Glutamatergic neuron (in vitro differentiated cells): ENCODE data around the gene RXFP1. TPM values are rescaled to one million over a fixed set of nuclear protein-coding genes. Genes with fewer than 3 reads are reported as not detected.

ENCODE experiments used
- DNase-seq: peaks from one replicate; pipeline ENCODE4 v3.0.0; 2022
- H3K27ac Mint-ChIP-seq: one replicate; pipeline ENCODE4 v1.8.0; 2020; ENCODE audit warnings: mild to moderate bottlenecking, mixed read lengths, inconsistent platforms; ENCODE audit not compliant: unreplicated experiment
- H3K27me3 Mint-ChIP-seq: one replicate; pipeline ENCODE4 v1.8.0; 2020; ENCODE audit warnings: mild to moderate bottlenecking, moderate library complexity, mixed read lengths, inconsistent platforms; ENCODE audit not compliant: unreplicated experiment
- H3K36me3 Mint-ChIP-seq: one replicate; pipeline ENCODE4 v1.8.0; 2020; ENCODE audit warnings: mild to moderate bottlenecking, mixed read lengths, inconsistent platforms; ENCODE audit not compliant: unreplicated experiment
- H3K4me1 Mint-ChIP-seq: one replicate; pipeline ENCODE4 v1.8.0; 2020; ENCODE audit warnings: mild to moderate bottlenecking, low read depth, mixed read lengths, inconsistent platforms; ENCODE audit not compliant: unreplicated experiment
- H3K4me3 Mint-ChIP-seq: one replicate; pipeline ENCODE4 v1.8.0; 2020; ENCODE audit warnings: mild to moderate bottlenecking, mixed read lengths, inconsistent platforms; ENCODE audit not compliant: unreplicated experiment
- H3K9me3 Mint-ChIP-seq: one replicate; pipeline ENCODE4 v1.8.0; 2020; ENCODE audit warnings: mild to moderate bottlenecking, moderate library complexity, mixed read lengths, inconsistent platforms; ENCODE audit not compliant: unreplicated experiment
- total RNA-seq: library from RNA; stranded (reverse); fragmentation: NEBNext Ultra II Directional; extraction: Animal tissue kit (Norgen Biotek cat#: 25700); gene quantifications from one replicate; pipeline ENCODE4 v1.2.1, GENCODE V29; 2021; ENCODE audit not compliant: unreplicated experiment
- TF ChIP-seq, protein P1 (sequence below): fragments of 200-600 bp; sonication (generic); IDR thresholded peaks from one replicate; pipeline ENCODE4 v1.5.0; 2021; ENCODE audit not compliant: partially characterized antibody, unreplicated experiment

The RXFP1 gene
- total RNA-seq, 1 donor from 2014 or later = not detected

- TF ChIP-seq, protein P1, sequence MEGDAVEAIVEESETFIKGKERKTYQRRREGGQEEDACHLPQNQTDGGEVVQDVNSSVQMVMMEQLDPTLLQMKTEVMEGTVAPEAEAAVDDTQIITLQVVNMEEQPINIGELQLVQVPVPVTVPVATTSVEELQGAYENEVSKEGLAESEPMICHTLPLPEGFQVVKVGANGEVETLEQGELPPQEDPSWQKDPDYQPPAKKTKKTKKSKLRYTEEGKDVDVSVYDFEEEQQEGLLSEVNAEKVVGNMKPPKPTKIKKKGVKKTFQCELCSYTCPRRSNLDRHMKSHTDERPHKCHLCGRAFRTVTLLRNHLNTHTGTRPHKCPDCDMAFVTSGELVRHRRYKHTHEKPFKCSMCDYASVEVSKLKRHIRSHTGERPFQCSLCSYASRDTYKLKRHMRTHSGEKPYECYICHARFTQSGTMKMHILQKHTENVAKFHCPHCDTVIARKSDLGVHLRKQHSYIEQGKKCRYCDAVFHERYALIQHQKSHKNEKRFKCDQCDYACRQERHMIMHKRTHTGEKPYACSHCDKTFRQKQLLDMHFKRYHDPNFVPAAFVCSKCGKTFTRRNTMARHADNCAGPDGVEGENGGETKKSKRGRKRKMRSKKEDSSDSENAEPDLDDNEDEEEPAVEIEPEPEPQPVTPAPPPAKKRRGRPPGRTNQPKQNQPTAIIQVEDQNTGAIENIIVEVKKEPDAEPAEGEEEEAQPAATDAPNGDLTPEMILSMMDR = no peak
- no peak overlapping the region for H3K27ac Mint-ChIP-seq
- H3K9me3 Mint-ChIP-seq = peaks cover 2% of the 10 kb centered on the region
- H3K4me1 Mint-ChIP-seq = peaks cover 2% of the 10 kb centered on the region
- DNase-seq = no peak
- H3K36me3 Mint-ChIP-seq = no peaks in the 10 kb centered on the region
- no peak overlapping the region for H3K4me3 Mint-ChIP-seq
- no peaks in the 10 kb centered on the region for H3K27me3 Mint-ChIP-seq
Observed at GRCh38 chr4:158527516-158527915, 5.8 kb downstream of the RXFP1 start.

- Mint-ChIP-seq H3K4me3 (no peak overlapping the region), H3K27ac (no peak overlapping the region), H3K27me3 (no peaks in the 10 kb centered on the region), H3K4me1 (peaks cover 2% of the 10 kb centered on the region), H3K36me3 (no peaks in the 10 kb centered on the region), H3K9me3 (peaks cover 2% of the 10 kb centered on the region)
- DNase-seq = no peak
- TF ChIP-seq, protein P1 = no peak
Observed at GRCh38 chr4:158529505-158529904, 7.8 kb downstream of the RXFP1 start.

DNA sequence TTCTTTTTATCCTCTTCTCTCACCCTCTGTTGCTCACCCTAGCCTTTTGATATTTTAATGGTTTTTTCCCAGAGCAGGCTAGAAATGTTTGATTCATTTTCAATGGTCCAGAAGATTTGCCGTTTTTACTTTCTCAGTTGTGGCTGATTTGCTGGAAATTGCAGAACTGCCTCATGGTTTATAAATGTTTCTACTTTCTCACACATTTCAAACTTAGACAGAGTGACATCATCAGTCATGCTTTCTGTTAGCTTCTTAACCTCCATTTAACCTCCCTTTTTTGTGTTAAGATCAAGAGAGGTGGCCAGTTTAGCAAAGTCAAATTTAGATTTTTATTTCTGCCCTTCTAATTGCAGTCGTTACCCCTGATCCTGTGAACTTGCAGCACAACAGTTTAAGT lies 8.7 kb downstream of the RXFP1 start:
- peaks cover 2% of the 10 kb centered on the region for H3K4me1 Mint-ChIP-seq
- peaks cover 2% of the 10 kb centered on the region for H3K9me3 Mint-ChIP-seq
- H3K27ac Mint-ChIP-seq = no peak overlapping the region
- DNase-seq = no peak
- no peaks in the 10 kb centered on the region for H3K27me3 Mint-ChIP-seq
- H3K36me3 Mint-ChIP-seq = no peaks in the 10 kb centered on the region
- TF ChIP-seq, protein P1 = no peak
- no peak overlapping the region for H3K4me3 Mint-ChIP-seq

DNA sequence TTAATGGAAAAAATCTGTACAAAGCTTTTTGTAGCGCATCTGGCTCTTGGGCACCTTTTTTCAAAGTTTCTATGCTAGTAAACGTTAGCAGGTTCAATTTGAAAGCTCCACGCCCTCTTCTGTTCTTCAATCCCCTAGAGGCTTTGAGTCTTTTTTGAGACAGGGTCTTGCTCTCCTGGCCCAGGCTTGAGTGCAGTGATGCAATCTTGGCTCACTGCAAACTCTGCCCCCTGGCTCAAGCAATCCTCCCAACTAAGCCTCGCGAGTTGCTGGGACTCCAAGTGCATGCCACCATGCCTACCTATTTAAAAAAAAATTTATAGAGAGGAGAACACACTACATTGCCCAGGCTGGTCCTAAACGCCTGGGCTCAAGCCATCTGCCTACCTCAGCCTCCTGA lies 9.2 kb downstream of the RXFP1 start:
- no peak overlapping the region for H3K27ac Mint-ChIP-seq

GRCh38 chr4:158532556-158533231 lies 11.0 kb downstream of the RXFP1 start:
- no peak overlapping the region for H3K4me3 Mint-ChIP-seq
- TF ChIP-seq, protein P1 = no peak
- DNase-seq = no peak
- no peaks in the 10 kb centered on the region for H3K27me3 Mint-ChIP-seq
- no peak overlapping the region for H3K27ac Mint-ChIP-seq
- H3K4me1 Mint-ChIP-seq = no peaks in the 10 kb centered on the region
- H3K9me3 Mint-ChIP-seq = peaks cover 2% of the 10 kb centered on the region
- no peaks in the 10 kb centered on the region for H3K36me3 Mint-ChIP-seq

More for the DNA sequence above, 9.2 kb downstream of the RXFP1 start:
- H3K4me1 Mint-ChIP-seq = peaks cover 2% of the 10 kb centered on the region
- DNase-seq = no peak
- no peaks in the 10 kb centered on the region for H3K27me3 Mint-ChIP-seq
- H3K9me3 Mint-ChIP-seq = peaks cover 2% of the 10 kb centered on the region
- TF ChIP-seq, protein P1 = no peak
- H3K4me3 Mint-ChIP-seq = no peak overlapping the region
- H3K36me3 Mint-ChIP-seq = no peaks in the 10 kb centered on the region
